ENCODE results near the gene SLC7A9.

DNA sequence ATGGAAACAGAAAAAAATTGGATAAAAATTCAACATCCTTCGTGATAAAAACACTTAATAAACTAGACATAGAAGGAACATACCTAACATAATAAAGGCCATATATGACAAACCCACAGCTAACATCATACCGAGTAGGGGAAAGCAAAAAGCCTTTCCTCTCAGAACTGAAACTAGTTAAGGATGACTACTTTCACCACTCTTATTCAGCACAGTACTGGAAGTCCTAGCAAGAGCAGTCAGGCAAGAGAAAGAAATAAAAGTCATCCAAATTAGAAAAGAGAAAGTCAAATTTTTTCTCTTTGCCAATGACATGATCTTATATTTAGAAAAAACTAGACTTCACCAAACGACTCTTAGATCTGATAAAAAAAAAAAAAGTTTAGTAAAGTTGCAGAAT, 25.8 kb upstream of the SLC7A9 start:
- TF ChIP-seq EZH2 (IDR thresholded peaks at IDR 0.05) = no peak
- TF ChIP-seq POLR2AphosphoS5 (IDR thresholded peaks at IDR 0.05; ENCODE audit: borderline replicate concordance, low read depth, low read length) = no peak
- no peak for TF ChIP-seq FOXP2 (optimal IDR thresholded peaks at IDR 0.05; ENCODE audit: control extremely low read depth, extremely low read length, insufficient read depth)

Data from SK-N-MC (cell line).